ENCODE results near the gene OR2T8.
A peak's percentile ranks its signal among the peaks of the same experiment; 100 is the strongest.
"Not testable (repeated sequence)": the region's sequence is repeated elsewhere in the genome, so short reads cannot be mapped to it uniquely, and the experiment has no call there.

OR2T8 gene

GRCh38 chr1:247936415-247936814 lies 16.4 kb downstream of the OR2T8 start:
- no peak for TF ChIP-seq CTCF (IDR thresholded peaks at IDR 0.05)
- Histone ChIP-seq H3K4me3 (no peak overlapping the region), H3K9me3 (peaks cover 0 to 9% (median 4%) of the 10 kb centered on the region in 3 donors), H3K4me1 (no peaks in the 10 kb centered on the region), H3K27ac (no peak overlapping the region), H3K36me3 (no peaks in the 10 kb centered on the region), H3K27me3 (peaks cover 0 to 3% of the 10 kb centered on the region in 2 donors)
- intact Hi-C loops (cut with DNase I; ENCODE audit: low total_unique reads) = no loop called here
- DNase-seq = no peak

GRCh38 chr1:247936965-247937734 lies 17.1 kb downstream of the OR2T8 start:
- H3K36me3 ChIP-seq; H3K4me1 ChIP-seq; intact Hi-C loops (cut with DNase I; ENCODE audit: low total_unique reads); H3K9me3 ChIP-seq; H3K27ac ChIP-seq; H3K27me3 ChIP-seq; H3K4me3 ChIP-seq: not testable (repeated sequence)
- peak; percentile 45 to 68 for DNase-seq
- TF ChIP-seq CTCF (IDR thresholded peaks at IDR 0.05) = peak; percentile 15

GRCh38 chr1:247942624-247943023 lies 22.6 kb downstream of the OR2T8 start:
- Histone ChIP-seq H3K4me3 (no peak overlapping the region), H3K4me1 (no peaks in the 10 kb centered on the region), H3K36me3 (no peaks in the 10 kb centered on the region), H3K9me3 (peaks cover 0 to 6% (median 0%) of the 10 kb centered on the region in 3 donors), H3K27ac (no peak overlapping the region), H3K27me3 (no peaks in the 10 kb centered on the region)
- no peak for DNase-seq
- TF ChIP-seq CTCF (IDR thresholded peaks at IDR 0.05) = no peak
- intact Hi-C loops (cut with DNase I; ENCODE audit: low total_unique reads) = no loop called here

- no peak within 1 kb of the TSS for H3K27ac ChIP-seq
- H3K36me3 ChIP-seq = no peaks in the 10 kb centered on the region
- TF ChIP-seq CTCF (IDR thresholded peaks at IDR 0.05) = no peak
- no peak for DNase-seq
- no peaks in the 10 kb centered on the region for H3K27me3 ChIP-seq
- H3K9me3 ChIP-seq = peaks cover 0 to 6% (median 0%) of the 10 kb centered on the region in 3 donors
- intact Hi-C loops (cut with DNase I; ENCODE audit: low total_unique reads) = no loop called here
- H3K4me1 ChIP-seq = no peaks in the 10 kb centered on the region
- H3K4me3 ChIP-seq = no peak within 1 kb of the TSS
These were observed 28.5 kb downstream of the OR2T8 start, which contains the start of gene OR2L8 for GRCh38 chr1:247948558-247948957. TSS of gene OR2L8 (plus strand) at chr1:247948858. CDS start at chr1:247948858, 0 bp downstream.

- Histone ChIP-seq H3K27me3 (no peaks in the 10 kb centered on the region), H3K9me3 (no peaks in the 10 kb centered on the region), H3K4me1 (no peaks in the 10 kb centered on the region), H3K36me3 (no peaks in the 10 kb centered on the region), H3K27ac (no peak overlapping the region), H3K4me3 (no peak overlapping the region)
- intact Hi-C loops (cut with DNase I; ENCODE audit: low total_unique reads) = no loop called here
- TF ChIP-seq CTCF (IDR thresholded peaks at IDR 0.05) = no peak
- DNase-seq = no peak
These were observed 33.4 kb downstream of the OR2T8 start for GRCh38 chr1:247953408-247953807.

Data from tibial artery (tissue), 4 donors.